KOPT-K1 (cell line): ENCODE data around the gene MED29.

ENCODE experiments used
- H3K27ac ChIP-seq: fragments of 200-600 bp; sonication (generic); 2 replicates; pipeline ENCODE4 v1.5.1; 2016; ENCODE audit warnings: antibody characterized with exemption, mild to moderate bottlenecking, low read depth, low read length; ENCODE audit not compliant: poor library complexity, severe bottlenecking
- H3K36me3 ChIP-seq: fragments of 200-600 bp; sonication (generic); 2 replicates; pipeline ENCODE4 v1.5.1; 2017; ENCODE audit warnings: antibody characterized with exemption, mild to moderate bottlenecking, low read length, moderate library complexity; ENCODE audit not compliant: insufficient read depth
- H3K9me3 ChIP-seq: fragments of 200-600 bp; sonication (generic); 2 replicates; pipeline ENCODE4 v1.5.1; 2017; ENCODE audit warnings: antibody characterized with exemption, low read length, mild to moderate bottlenecking; ENCODE audit not compliant: insufficient read depth, poor library complexity, severe bottlenecking

The MED29 gene

DNA sequence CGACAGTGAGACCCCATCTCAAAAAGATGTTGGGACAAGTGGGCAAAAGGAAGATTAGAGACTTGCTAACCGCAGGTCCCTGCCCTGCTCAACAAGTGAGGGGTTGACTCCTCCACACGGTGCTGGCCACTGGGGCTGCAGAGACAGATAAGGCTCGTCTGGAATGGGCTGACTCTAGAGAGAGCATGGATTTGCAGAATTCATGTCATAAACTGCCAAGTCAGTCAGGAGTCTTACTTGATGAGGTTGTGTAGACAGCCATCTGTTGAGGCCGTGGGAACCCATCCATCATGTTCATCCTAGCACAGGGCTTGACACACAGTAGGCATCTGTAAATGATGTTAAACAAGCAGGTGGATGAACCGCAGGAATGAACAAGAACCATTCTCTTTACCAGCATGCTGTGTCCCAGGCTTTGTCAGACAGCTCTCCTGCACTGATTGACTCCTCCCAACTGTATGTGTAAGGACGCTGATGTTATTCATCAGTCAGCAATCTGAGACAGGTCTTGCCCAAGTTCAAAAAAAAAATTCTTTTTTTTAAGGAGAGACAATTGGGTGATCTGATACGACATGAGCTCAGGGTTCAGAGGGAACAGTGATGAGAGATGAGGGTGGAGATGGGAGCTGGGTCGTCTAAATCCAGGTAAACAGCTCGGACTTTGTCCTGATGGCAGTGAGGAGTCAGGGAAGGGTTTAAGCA, 9.1 kb upstream of the MED29 start:
- Histone ChIP-seq H3K36me3 (peaks cover 98% of the 10 kb centered on the region), H3K9me3 (no peaks in the 10 kb centered on the region), H3K27ac (no peak overlapping the region)

DNA sequence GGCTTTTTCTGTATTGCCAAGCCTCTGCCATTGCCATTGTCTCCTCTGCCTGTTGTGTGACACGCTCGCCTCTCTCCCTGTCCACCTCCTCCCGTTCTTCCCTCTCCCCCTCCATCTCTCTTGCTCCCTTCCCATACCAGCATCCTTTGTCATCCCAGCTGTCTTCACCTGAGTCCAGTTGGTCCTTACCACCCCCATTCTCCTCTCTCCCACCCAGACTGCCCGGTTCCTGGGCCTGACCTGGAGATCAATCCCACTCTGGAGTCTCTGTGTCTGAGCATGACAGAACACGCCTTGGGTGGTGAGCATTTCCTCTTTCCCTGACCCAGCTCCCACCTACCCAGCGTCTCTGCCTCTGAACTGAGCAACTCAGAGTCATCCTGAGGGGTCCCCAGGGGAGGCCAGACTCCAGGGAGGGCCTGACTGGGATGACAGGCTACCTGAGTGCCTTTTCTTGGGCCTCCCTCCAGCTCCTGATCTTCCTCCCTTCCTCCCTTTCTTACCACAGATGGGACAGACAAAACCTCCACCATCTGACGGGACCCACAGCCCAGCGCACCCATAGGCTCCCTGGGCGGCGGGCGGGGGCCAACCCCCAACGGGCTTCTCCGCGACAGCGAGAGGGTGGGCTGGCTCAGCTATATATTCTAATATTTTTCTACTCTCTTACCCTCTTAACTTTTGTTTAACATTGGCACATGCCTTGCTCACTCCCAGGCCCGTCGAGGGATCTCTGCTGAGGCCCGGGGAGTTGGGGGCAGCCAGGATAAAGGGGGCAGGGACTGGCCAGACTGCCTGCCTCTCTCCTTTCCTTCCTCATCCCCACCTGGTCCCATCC, 8.0 kb upstream of the MED29 start:
- H3K36me3 ChIP-seq: peaks cover 98% of the 10 kb centered on the region

DNA sequence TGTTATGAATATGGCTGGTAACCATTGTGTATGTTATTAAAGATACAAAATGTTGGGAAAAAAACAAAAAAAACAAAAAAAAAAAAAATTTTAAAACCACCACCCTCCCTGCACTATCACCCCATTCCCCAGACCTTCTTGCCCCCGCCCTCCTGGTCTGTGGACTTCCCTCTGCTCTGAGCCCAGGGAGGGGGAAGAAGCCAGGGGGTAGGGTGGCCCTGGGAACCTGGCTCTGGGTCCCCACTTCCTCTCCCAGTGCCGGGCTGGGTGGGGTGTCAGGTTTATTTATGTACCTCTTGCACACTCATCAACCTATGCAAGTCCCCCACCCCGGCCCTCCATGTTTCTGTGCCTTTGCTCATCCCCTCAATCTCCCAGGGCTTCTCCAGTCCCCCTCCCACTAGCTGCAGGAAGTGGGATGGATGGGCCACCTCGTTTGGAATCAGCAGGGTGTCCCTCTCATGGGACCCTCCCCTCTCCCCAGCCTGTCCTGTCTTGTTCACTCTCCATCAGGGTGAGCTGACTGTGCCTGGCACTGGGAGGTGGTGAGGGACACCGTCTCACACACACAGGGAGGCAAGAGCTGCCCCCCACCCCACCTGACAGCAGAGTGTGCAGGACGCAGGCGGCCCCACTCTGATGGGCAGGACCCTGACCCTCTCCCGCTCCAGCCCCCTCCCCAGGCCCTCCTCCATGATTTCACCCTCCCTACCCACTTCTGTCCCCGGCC, 6.2 kb upstream of the MED29 start:
- Histone ChIP-seq H3K36me3 (peaks cover 97% of the 10 kb centered on the region), H3K9me3 (no peaks in the 10 kb centered on the region), H3K27ac (no peak overlapping the region)

More for the DNA sequence above, 8.0 kb upstream of the MED29 start:
- Histone ChIP-seq H3K9me3 (no peaks in the 10 kb centered on the region), H3K27ac (no peak overlapping the region)

DNA sequence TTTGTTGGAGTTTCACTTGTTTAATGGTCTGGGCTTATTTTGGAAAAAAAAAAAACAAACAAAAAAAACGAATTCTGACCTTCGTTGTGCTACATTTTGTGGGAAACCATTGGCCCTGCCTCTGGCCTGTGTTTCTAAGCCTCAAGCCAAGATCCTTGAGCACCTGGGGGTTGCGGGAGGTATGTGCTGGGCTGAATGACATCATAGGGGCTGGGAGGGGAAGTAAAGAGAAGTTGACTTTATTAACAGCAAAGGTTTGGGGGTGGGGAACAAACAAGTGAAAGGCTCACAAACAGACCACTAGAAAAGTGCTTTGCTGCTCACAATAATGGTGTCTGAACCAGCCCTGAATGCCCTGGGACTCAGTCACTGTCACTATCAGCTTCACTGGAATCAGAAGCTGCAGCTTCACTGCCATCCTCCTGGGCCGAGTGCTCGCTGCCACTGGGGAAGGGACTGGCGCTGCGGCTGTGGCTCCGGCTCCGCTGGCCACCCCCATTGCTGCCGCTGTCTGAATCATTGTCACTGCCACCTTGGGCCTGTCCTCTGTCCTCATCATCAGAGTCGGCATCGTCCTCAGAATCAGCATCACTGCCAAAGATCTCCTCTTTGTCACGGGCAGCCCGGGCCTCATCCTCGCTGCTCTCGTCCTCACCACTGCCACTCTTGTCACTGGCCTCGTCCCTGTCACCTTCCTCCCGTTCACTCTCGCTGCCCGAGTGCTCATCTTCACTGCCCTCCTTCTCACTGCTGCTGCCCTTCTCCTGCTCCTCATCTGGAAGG, 5.4 kb upstream of the MED29 start:
- Histone ChIP-seq H3K36me3 (peaks cover 89% of the 10 kb centered on the region), H3K9me3 (no peaks in the 10 kb centered on the region), H3K27ac (no peak overlapping the region)

DNA sequence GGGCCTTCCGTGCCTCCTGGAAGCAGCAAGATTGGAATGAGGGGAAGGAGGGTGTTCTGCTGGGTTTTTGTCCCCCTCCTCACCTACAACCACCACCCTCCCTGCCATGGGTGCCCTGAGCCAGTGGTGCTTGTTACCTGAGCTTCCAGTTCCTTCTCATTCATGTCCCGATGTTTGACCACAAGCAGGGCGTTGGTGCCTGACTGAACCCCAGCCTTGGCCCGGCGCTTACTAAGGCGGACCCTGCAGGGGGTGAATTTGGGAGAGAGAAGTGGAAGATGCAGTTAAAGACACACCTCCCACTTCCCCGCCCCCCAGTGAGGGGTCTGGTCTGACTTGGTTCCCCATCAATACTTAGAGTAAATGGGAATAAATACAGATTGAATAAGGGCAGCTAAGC, 4.6 kb upstream of the MED29 start:
- Histone ChIP-seq H3K9me3 (no peaks in the 10 kb centered on the region), H3K36me3 (peaks cover 82% of the 10 kb centered on the region), H3K27ac (no peak overlapping the region)

DNA sequence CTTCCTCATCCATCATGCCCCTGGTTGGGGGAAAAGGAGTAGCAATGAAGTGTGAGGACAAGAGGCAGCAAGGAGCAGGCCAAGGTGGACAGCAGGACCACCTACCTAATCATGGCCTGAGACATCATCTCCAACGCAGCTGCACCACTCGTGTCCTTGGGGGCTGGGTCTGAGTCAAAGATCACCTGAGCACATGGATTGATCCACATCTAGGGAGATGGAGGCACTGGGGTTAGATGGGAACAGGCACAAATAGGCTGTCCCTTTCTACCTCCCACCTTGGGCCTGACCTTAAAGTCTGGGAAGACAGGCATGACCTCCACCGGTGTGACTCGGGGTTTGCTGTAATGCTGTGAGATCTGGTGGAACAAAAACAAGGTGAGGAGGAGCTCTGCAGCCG, 2.5 kb upstream of the MED29 start:
- Histone ChIP-seq H3K27ac (no peak overlapping the region), H3K9me3 (no peaks in the 10 kb centered on the region), H3K36me3 (peaks cover 66% of the 10 kb centered on the region)

DNA sequence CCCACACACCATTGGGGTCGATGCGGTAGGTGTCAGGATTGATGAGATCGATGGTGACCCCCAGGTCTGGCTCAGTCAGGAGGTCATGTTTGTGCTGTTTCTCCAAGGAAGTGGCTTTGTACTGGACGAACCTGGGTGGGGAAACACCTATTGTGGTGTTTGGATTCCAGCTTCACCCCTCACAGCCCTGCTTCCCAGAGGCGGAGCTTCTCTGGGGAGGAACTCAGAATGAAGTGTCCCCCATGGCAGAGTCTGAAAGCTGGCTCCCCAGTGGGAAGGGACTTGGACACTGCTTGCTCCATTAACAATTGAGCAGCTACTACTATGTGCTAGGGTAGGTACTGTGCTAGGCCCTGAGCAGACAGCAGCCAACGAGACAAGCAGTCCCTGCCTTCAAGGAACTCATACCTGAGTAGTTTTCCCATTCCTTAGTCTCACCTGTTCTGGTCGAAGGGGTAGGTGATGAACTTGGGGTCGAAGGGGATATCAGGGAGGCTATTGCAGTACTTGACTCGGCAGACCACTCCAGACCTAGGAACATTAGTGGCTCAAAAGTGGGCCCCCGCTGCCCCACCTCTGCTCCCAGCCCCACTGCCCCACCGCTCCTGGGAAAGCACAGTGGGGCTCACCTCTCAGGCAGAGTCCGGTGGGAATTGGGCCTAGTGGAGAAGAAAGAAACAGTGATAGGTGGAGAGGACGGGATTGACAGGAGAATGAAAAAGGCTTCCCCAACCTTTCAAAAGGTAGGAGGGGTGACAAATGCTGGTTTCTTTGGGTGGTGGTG, 1.4 kb upstream of the MED29 start:
- Histone ChIP-seq H3K36me3 (peaks cover 64% of the 10 kb centered on the region), H3K9me3 (no peaks in the 10 kb centered on the region), H3K27ac (peak overlapping the region; percentile 90)

DNA sequence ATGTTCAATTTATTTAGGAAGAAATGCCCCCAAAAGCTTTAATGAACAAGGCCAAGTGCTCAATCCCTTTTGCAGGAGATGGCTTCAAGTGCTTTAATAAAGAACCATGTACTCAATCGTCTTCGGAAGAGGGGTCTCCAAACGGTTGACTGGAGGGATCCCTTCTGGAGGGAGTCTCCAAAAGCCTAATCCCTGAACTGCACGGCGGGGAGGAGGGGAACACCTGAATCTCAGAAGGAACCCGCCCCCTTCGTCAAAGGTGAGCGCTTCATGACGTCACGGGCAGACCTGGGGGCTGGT, 777 bp upstream of the MED29 start:
- peaks cover 64% of the 10 kb centered on the region for H3K36me3 ChIP-seq

DNA sequence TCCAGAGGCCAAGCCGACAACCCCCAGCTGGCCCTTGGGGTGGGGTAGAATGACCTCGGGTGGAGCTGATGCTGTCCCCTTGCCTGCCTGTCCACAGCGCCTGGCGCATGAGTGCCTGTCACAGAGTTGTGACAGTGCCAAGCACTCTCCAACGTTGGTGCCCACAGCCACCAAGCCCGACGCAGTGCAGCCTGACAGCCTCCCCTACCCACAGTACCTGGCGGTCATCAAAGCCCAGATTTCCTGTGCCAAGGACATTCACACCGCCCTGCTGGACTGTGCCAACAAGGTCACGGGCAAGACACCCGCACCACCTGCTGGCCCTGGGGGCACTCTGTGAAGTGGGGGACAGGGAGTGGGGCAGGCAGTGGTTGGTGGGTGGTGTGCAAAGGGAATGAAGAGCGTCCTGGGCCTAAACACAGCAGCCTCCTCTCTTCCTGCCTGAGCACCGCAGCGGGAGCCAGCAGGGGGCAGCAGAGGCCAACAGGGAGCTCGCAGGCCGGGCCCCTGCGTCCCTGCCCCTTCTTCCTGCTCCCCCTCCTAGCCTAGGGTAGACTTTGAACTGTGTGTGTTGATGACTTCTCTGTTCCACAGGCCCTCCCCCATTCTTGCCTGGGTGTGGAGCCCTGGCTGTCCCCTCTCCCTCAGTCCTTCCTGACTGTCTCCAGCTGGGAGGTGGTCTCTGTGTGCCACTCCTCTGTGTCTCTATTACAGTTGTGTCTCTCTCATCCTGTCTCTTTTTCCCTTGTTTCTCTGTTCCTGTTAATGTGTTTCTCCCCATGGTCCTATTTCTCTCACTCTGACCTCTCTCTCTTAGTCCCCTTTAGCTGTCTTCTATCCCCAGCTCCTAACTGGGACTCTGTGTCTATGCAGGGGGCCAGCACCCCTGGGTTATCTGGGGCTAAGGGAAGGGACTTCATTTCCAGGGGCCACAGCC, 6.5 kb downstream of the MED29 start:
- H3K9me3 ChIP-seq: no peaks in the 10 kb centered on the region
- H3K27ac ChIP-seq: peak overlapping the region; percentile 55
- peaks cover 26% of the 10 kb centered on the region for H3K36me3 ChIP-seq

More for the DNA sequence above, 777 bp upstream of the MED29 start:
- H3K27ac ChIP-seq: peak overlapping the region; percentile 90
- H3K9me3 ChIP-seq: no peaks in the 10 kb centered on the region

DNA sequence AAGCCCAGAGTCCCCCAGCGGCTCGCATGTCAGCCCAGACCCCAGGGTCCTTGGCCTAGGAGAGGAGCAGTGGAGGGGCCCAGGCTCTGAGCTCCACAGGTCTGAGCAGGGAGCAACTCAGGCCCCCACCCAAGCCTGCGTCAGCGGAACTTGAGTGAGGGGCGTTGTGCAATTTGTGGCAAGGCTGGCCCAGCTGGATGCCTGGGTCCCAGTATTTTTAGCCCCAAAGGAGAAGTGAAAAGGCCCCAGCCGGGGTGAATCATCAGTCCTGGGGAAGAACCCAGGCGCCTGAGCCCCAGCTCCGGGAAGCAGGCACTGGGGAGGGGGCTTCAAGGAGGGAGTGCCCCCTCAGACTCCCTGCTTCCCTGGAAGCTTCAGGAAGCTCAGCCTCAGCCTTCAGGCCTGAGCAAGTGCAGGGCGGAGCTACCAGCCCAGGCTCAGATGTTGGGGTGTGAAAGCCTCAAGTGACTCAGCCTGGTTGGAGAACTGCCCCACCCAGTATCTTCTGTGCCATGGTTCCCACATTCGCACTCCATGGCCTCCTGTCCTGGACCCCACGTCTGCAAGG, 7.2 kb downstream of the MED29 start:
- peaks cover 24% of the 10 kb centered on the region for H3K36me3 ChIP-seq
- peak overlapping the region; percentile 55 for H3K27ac ChIP-seq
- H3K9me3 ChIP-seq: no peaks in the 10 kb centered on the region

DNA sequence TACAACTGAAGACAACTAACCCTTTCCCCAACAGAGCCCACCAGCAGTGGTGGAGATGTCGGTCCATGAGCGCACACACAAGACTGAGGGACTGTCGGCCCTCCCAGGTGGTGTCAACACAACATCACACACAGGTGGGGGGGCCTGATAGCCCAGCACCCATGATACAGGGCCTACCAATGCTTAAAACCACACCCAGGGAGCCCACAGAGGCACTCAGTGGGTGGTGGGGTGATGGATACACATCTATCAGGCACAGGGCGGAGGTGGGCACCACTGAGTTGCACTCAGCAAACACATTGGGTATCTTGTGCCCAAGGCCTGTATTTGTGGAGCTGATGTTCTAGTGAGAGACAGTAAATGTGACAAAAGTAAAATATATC, 8.5 kb downstream of the MED29 start:
- no peaks in the 10 kb centered on the region for H3K9me3 ChIP-seq
- no peak overlapping the region for H3K27ac ChIP-seq
- H3K36me3 ChIP-seq: peaks cover 14% of the 10 kb centered on the region

DNA sequence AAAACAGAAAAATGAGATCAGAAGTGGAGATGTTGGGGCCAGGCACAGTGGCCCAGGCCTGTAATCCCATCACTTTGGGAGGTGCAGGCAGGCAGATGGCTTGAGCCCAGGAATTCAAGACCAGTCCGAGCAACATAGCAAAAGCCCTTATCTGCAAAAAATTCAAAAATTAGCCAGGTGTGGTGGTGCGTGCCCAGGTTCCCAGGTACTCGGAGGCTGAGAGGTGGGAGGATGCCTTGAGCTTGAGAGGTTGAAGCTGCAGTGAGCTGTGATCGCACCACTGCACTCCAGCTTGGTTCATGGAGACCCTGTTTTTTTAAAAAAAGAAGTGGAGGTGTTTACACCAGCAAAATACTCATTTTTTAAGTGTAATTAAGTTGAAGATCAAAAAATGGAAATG, 8.9 kb downstream of the MED29 start:
- Histone ChIP-seq H3K27ac (no peak overlapping the region), H3K9me3 (no peaks in the 10 kb centered on the region), H3K36me3 (peaks cover 10% of the 10 kb centered on the region)

DNA sequence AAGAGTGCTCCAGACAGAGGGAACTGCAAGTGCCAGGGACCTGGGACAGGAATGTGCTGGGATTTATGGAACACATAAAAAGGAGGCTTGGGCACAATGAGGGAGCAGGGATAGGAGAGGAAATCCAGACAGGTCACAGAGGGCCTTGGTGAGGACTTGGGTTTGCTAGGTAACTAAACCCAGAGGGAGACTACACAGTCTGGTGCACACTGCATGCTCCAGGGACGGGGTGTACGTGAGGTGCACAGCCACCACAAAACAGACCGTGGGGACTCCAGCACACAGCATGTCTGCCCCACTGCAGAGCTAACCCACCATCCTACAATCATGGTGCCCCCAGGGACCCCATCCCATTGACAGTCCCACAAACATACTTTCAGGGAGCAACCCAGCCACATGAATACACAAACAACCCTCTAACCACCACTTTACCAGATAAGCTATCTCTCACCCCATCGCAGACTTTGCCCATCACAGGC, 9.9 kb downstream of the MED29 start:
- no peaks in the 10 kb centered on the region for H3K9me3 ChIP-seq
- H3K36me3 ChIP-seq: 0 out of 2 replicates have a peak, but pooled peaks cover 1% of the 10 kb centered on the region
- H3K27ac ChIP-seq: peak overlapping the region; percentile 71
